PC-9 (cell line): Measurements from ENCODE around the gene GTF2I. TPM values are rescaled to one million over a fixed set of nuclear protein-coding genes. Genes with fewer than 3 reads are reported as not detected.
A peak's percentile ranks its signal among the peaks of the same experiment; 100 is the strongest.

Experiments used
- BruUV-seq: library from RNA; stranded (reverse); fragments of 400-500 nt; replicated peaks from 2 replicates; lab custom pipeline; 2021; lab: Mats Ljungman, UMichigan
- CTCF ChIA-PET: fragments of 300-600 bp; sonication (Branson Sonifier 250); formaldehyde crosslinking; loops from one replicate; lab custom pipeline; 2022; ENCODE audit warnings: antibody characterized with exemption; lab: Charles Lee
- POLR2A ChIA-PET: fragments of 300-600 bp; sonication (Branson Sonifier 250); formaldehyde crosslinking; loops from one replicate; lab custom pipeline; 2022; ENCODE audit warnings: antibody characterized with exemption; ENCODE audit not compliant: unreplicated experiment; lab: Charles Lee
- DNase-seq, 2 experiments: peaks; one replicate each; pipeline versions ENCODE4 v3.0.0 to v3.0.0-alpha.2; 2015 to 2022; ENCODE audit warnings: mixed read lengths in 1 of 2
- H2AFZ ChIP-seq: fragments of 200-600 bp; sonication (generic); 2 replicates; pipeline ENCODE4 v1.8.1; 2017; ENCODE audit warnings: antibody characterized with exemption
- H3F3A ChIP-seq: fragments of 200-600 bp; sonication (generic); 2 replicates; pipeline ENCODE4 v1.8.1; 2017; ENCODE audit warnings: antibody characterized with exemption, mild to moderate bottlenecking, low read depth; ENCODE audit not compliant: insufficient read depth
- H3K27ac ChIP-seq: fragments of 200-600 bp; sonication (generic); 2 replicates; pipeline ENCODE4 v1.6.1; 2016; ENCODE audit warnings: mixed run types
- H3K27me3 ChIP-seq: fragments of 200-600 bp; sonication (generic); 2 replicates; pipeline ENCODE4 v1.6.1; 2016; ENCODE audit warnings: low read depth, mixed run types; ENCODE audit not compliant: insufficient read depth
- H3K36me3 ChIP-seq: fragments of 200-600 bp; sonication (generic); 2 replicates; pipeline ENCODE4 v1.6.1; 2016; ENCODE audit warnings: low read depth, mixed run types
- H3K4me1 ChIP-seq: fragments of 200-600 bp; sonication (generic); replicated peaks from 2 replicates; pipeline ENCODE4 v1.6.1; 2016; ENCODE audit warnings: mixed run types; ENCODE audit not compliant: insufficient read depth
- H3K4me2 ChIP-seq: fragments of 200-600 bp; sonication (generic); 2 replicates; pipeline ENCODE4 v1.6.1; 2017; ENCODE audit warnings: mixed run types
- H3K4me3 ChIP-seq: fragments of 200-600 bp; sonication (generic); 2 replicates; pipeline ENCODE4 v1.6.1; 2016; ENCODE audit warnings: mixed run types
- H3K79me2 ChIP-seq: fragments of 200-600 bp; sonication (generic); 2 replicates; pipeline ENCODE4 v1.6.1; 2017; ENCODE audit warnings: low read depth, mixed run types
- H3K9me2 ChIP-seq: fragments of 200-600 bp; sonication (generic); 2 replicates; pipeline ENCODE4 v1.8.1; 2017; ENCODE audit warnings: mild to moderate bottlenecking; ENCODE audit not compliant: insufficient read depth
- H3K9me3 ChIP-seq: fragments of 200-600 bp; sonication (generic); 2 replicates; pipeline ENCODE4 v1.8.1; 2016; ENCODE audit warnings: low read depth; ENCODE audit not compliant: insufficient read depth
- H4K20me1 ChIP-seq: fragments of 200-600 bp; sonication (generic); 2 replicates; pipeline ENCODE4 v1.8.1; 2017; ENCODE audit not compliant: insufficient read depth
- EZH2 ChIP-seq: fragments of 200-600 bp; sonication (generic); IDR thresholded peaks from 2 replicates; pipeline ENCODE4 v1.8.0; 2017; ENCODE audit warnings: antibody characterized with exemption, low read depth
- intact Hi-C: fragments of 100-400 bp; cut with micrococcal nuclease; formaldehyde crosslinking; loops from one replicate; pipeline ENCODE4 v1.10.0; 2022; ENCODE audit not compliant: unreplicated experiment
- total RNA-seq: library from RNA; stranded (reverse); gene quantifications from 2 replicates; pipeline ENCODE4 v1.2.3, GENCODE V29; 2021
- TF ChIP-seq, protein P1 (sequence below): fragments of 200-600 bp; sonication (generic); conservative IDR thresholded peaks from 2 replicates; pipeline ENCODE4 v1.6.1; 2017; ENCODE audit warnings: mixed run types, antibody characterized with exemption, mild to moderate bottlenecking, moderate library complexity

GTF2I gene
- total RNA-seq, 1 experiment from 2014 or later: 364 TPM

GRCh38 chr7:74708569-74709275 lies 51.2 kb downstream of the GTF2I start:
- H4K20me1 ChIP-seq: peaks cover 2% of the 10 kb centered on the region; the same call in 1 of the 2 replicates
- ChIA-PET CTCF (no interaction called here), POLR2A (interaction anchor here (0.5 kb wide), 1 partner anchor 165 kb away, joined by 3 read pairs; no protein-coding TSS in a partner anchor)
- peaks cover 50% of the 10 kb centered on the region for H3F3A ChIP-seq
- peaks cover 5% of the 10 kb centered on the region; the same call in 1 of the 2 replicates for H3K79me2 ChIP-seq
- TF ChIP-seq EZH2: no peak
- TF ChIP-seq, protein P1, sequence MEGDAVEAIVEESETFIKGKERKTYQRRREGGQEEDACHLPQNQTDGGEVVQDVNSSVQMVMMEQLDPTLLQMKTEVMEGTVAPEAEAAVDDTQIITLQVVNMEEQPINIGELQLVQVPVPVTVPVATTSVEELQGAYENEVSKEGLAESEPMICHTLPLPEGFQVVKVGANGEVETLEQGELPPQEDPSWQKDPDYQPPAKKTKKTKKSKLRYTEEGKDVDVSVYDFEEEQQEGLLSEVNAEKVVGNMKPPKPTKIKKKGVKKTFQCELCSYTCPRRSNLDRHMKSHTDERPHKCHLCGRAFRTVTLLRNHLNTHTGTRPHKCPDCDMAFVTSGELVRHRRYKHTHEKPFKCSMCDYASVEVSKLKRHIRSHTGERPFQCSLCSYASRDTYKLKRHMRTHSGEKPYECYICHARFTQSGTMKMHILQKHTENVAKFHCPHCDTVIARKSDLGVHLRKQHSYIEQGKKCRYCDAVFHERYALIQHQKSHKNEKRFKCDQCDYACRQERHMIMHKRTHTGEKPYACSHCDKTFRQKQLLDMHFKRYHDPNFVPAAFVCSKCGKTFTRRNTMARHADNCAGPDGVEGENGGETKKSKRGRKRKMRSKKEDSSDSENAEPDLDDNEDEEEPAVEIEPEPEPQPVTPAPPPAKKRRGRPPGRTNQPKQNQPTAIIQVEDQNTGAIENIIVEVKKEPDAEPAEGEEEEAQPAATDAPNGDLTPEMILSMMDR: no peak
- no peaks in the 10 kb centered on the region for H3K9me2 ChIP-seq
- no peak overlapping the region for H3K27ac ChIP-seq
- no peak overlapping the region for H3K4me3 ChIP-seq
- H3K36me3 ChIP-seq: peaks cover 44% of the 10 kb centered on the region
- no TSS peak for BruUV-seq
- no peaks in the 10 kb centered on the region for H3K27me3 ChIP-seq
- no peak for DNase-seq
- H3K4me1 ChIP-seq: no peaks in the 10 kb centered on the region
- no peak overlapping the region for H2AFZ ChIP-seq
- 0 out of 2 replicates have a peak, but pooled peaks cover 6% of the 10 kb centered on the region for H3K9me3 ChIP-seq
- no peak overlapping the region for H3K4me2 ChIP-seq
- intact Hi-C loops: loop anchor here (2.0 kb wide), 1 partner anchor 292 kb away; no protein-coding TSS in a partner anchor

- no TSS peak for BruUV-seq
- H3K4me3 ChIP-seq: no peak overlapping the region
Measured at GRCh38 chr7:74709880-74710671, 52.6 kb downstream of the GTF2I start.

GRCh38 chr7:74713567-74713966 lies 56.0 kb downstream of the GTF2I start:
- ChIA-PET POLR2A (no interaction called here), CTCF (no interaction called here)
- no peaks in the 10 kb centered on the region for H3K27me3 ChIP-seq
- H3K4me1 ChIP-seq: no peaks in the 10 kb centered on the region
- no peaks in the 10 kb centered on the region for H3K9me2 ChIP-seq
- no peak overlapping the region for H3K4me2 ChIP-seq
- BruUV-seq: no TSS peak
- H3F3A ChIP-seq: peaks cover 53% of the 10 kb centered on the region
- peaks cover 55% of the 10 kb centered on the region for H3K36me3 ChIP-seq
- H3K4me3 ChIP-seq: no peak overlapping the region
- intact Hi-C loops: no loop called here
- H3K27ac ChIP-seq: peak overlapping the region; percentile 29; the same call in 1 of the 2 replicates
- H3K9me3 ChIP-seq: 0 out of 2 replicates have a peak, but pooled peaks cover 6% of the 10 kb centered on the region
- H3K79me2 ChIP-seq: peaks cover 7% of the 10 kb centered on the region; the same call in 1 of the 2 replicates
- H2AFZ ChIP-seq: no peak overlapping the region
- DNase-seq: no peak
- peaks cover 8% of the 10 kb centered on the region; the same call in 1 of the 2 replicates for H4K20me1 ChIP-seq
- no peak for TF ChIP-seq EZH2
- TF ChIP-seq, protein P1: no peak

More at GRCh38 chr7:74709880-74710671, 52.6 kb downstream of the GTF2I start:
- no peak overlapping the region for H2AFZ ChIP-seq
- intact Hi-C loops: loop anchor here (2.0 kb wide), 1 partner anchor 293 kb away; no protein-coding TSS in a partner anchor
- H3K4me2 ChIP-seq: no peak overlapping the region
- TF ChIP-seq EZH2: no peak
- peaks cover 55% of the 10 kb centered on the region for H3F3A ChIP-seq
- DNase-seq: no peak
- CTCF ChIA-PET: no interaction called here
- H3K27ac ChIP-seq: no peak overlapping the region
- no peaks in the 10 kb centered on the region for H3K4me1 ChIP-seq
- H3K9me3 ChIP-seq: 0 out of 2 replicates have a peak, but pooled peaks cover 6% of the 10 kb centered on the region
- no peaks in the 10 kb centered on the region for H3K9me2 ChIP-seq
- no peaks in the 10 kb centered on the region for H3K27me3 ChIP-seq
- POLR2A ChIA-PET: interaction anchor here (0.6 kb wide), 1 partner anchor 10 kb away, joined by 3 read pairs; no protein-coding TSS in a partner anchor
- H4K20me1 ChIP-seq: no peaks in the 10 kb centered on the region
- peaks cover 44% of the 10 kb centered on the region for H3K36me3 ChIP-seq
- H3K79me2 ChIP-seq: peaks cover 7% of the 10 kb centered on the region; the same call in 1 of the 2 replicates
